Endothelial cell of umbilical vein (primary cell): ENCODE results near the gene COL7A1. TPM values are rescaled to one million over a fixed set of nuclear protein-coding genes. Genes with fewer than 3 reads are reported as not detected.

Experiments used
- BruUV-seq: library from RNA; stranded (reverse); fragments of 400-500 nt; replicated peaks from 2 replicates; lab custom pipeline; 2021; lab: Mats Ljungman, UMichigan
- CTCF ChIA-PET: fragments of 300-600, 350-600 bp; sonication (Branson Sonifier 250); formaldehyde crosslinking; loops from one replicate; lab custom pipeline; 2021; ENCODE audit warnings: antibody characterized with exemption, inconsistent platforms; lab: Charles Lee
- POLR2A ChIA-PET: fragments of 300-600, 350-600 bp; sonication (Branson Sonifier 250); formaldehyde crosslinking; loops from one replicate; lab custom pipeline; 2021; ENCODE audit warnings: antibody characterized with exemption, inconsistent platforms; lab: Charles Lee
- DNase-seq: peaks from one replicate; pipeline ENCODE4 v3.0.0-alpha.2; 2011; ENCODE audit warnings: low read depth, low spot score
- FAIRE-seq: peaks from 2 replicates; lab custom pipeline; 2011; peaks lifted over from hg19 to GRCh38; lab: Jason Lieb, UNC
- H2AFZ ChIP-seq: 2 replicates; pipeline ENCODE4 v1.6.0; 2012; ENCODE audit warnings: low read depth, low read length, control low read depth, inconsistent platforms
- H3K27ac ChIP-seq: 2 replicates; pipeline ENCODE4 v1.5.1; 2011; ENCODE audit warnings: low read depth, mild to moderate bottlenecking, control low read depth, low read length, moderate library complexity; ENCODE audit not compliant: insufficient read depth
- H3K27me3 ChIP-seq, 2 experiments: 2 replicates each; pipeline versions ENCODE4 v1.6.0 to v1.6.1; 2011; ENCODE audit warnings: low read length in 2 of 2, mixed read lengths in 1 of 2; ENCODE audit not compliant: control insufficient read depth in 2 of 2, insufficient read depth in 2 of 2
- H3K36me3 ChIP-seq, 2 experiments: 2 replicates in 1 of 2; 3 replicates in 1 of 2; pipeline ENCODE4 v1.5.1; 2011; ENCODE audit warnings: low read length in 2 of 2, mild to moderate bottlenecking in 1 of 2, moderate library complexity in 1 of 2; ENCODE audit not compliant: control insufficient read depth in 2 of 2, insufficient read depth in 2 of 2; ENCODE audit errors: extremely low read depth in 1 of 2
- H3K4me1 ChIP-seq: 3 replicates; pipeline ENCODE4 v1.5.1; 2011; ENCODE audit warnings: mild to moderate bottlenecking, low read length; ENCODE audit not compliant: control insufficient read depth, insufficient read depth; ENCODE audit errors: extremely low read depth
- H3K4me2 ChIP-seq: 2 replicates; pipeline ENCODE4 v1.6.1; 2011; ENCODE audit warnings: low read length, control low read depth, mixed read lengths; ENCODE audit not compliant: insufficient read depth
- H3K4me3 ChIP-seq, 3 experiments: fragments of 200-600 bp in 1 of 3; sonication (generic), shearing (Covaris generic) in 1 of 3; replicated peaks in 1 of 3; 2 replicates each; pipeline ENCODE4 v1.5.1; 2011 to 2016; ENCODE audit warnings: control low read depth in 3 of 3, low read length in 3 of 3, mild to moderate bottlenecking in 2 of 3, inconsistent platforms in 1 of 3, low read depth in 1 of 3, moderate library complexity in 1 of 3; ENCODE audit not compliant: insufficient read depth in 1 of 3
- H3K79me2 ChIP-seq: 2 replicates; pipeline ENCODE4 v1.6.0; 2012; ENCODE audit warnings: low read length, inconsistent platforms; ENCODE audit not compliant: control insufficient read depth, insufficient read depth
- H3K9ac ChIP-seq: replicated peaks from 2 replicates; pipeline ENCODE3; 2011; ENCODE audit warnings: low read length, control low read depth; ENCODE audit not compliant: insufficient read depth; ENCODE audit errors: extremely low read depth
- H3K9me1 ChIP-seq: replicated peaks from 3 replicates; pipeline ENCODE4 v1.6.0; 2011; ENCODE audit warnings: mild to moderate bottlenecking, low read length; ENCODE audit not compliant: control insufficient read depth, insufficient read depth; ENCODE audit errors: extremely low read depth
- H3K9me3 ChIP-seq: replicated peaks from 2 replicates; pipeline ENCODE4 v1.5.1; 2012; ENCODE audit warnings: low read length, inconsistent platforms; ENCODE audit not compliant: control insufficient read depth, insufficient read depth
- H4K20me1 ChIP-seq: replicated peaks from 2 replicates; pipeline ENCODE3; 2011; ENCODE audit warnings: mild to moderate bottlenecking, low read length; ENCODE audit not compliant: control insufficient read depth, insufficient read depth; ENCODE audit errors: extremely low read depth
- CTCF ChIP-seq, 2 donors: IDR thresholded peaks; 1 replicate in 1 of 2; 2 replicates in 1 of 2; pipeline ENCODE4 v1.5.1; 2011; ENCODE audit warnings: low read length in 2 of 2, mild to moderate bottlenecking in 2 of 2, moderate library complexity in 2 of 2, control low read depth in 1 of 2, inconsistent platforms in 1 of 2, low read depth in 1 of 2; ENCODE audit not compliant: insufficient read depth in 1 of 2; ENCODE audit errors: extremely low read depth in 1 of 2
- EZH2 ChIP-seq: IDR thresholded peaks from 2 replicates; pipeline ENCODE4 v1.6.1; 2012; ENCODE audit warnings: borderline replicate concordance, low read depth, mild to moderate bottlenecking, moderate library complexity, low read length, inconsistent platforms; ENCODE audit not compliant: severe bottlenecking
- FOS ChIP-seq: IDR thresholded peaks from 2 replicates; pipeline ENCODE4 v1.6.1; 2011; ENCODE audit warnings: mild to moderate bottlenecking, low read length, moderate library complexity, borderline replicate concordance; ENCODE audit not compliant: insufficient read depth
- GATA2 ChIP-seq: IDR thresholded peaks from 2 replicates; pipeline ENCODE4 v1.7.0; 2011; ENCODE audit warnings: low read depth, mild to moderate bottlenecking, moderate library complexity, mixed read lengths, low read length; ENCODE audit not compliant: insufficient read length, insufficient read depth
- JUN ChIP-seq: IDR thresholded peaks from 2 replicates; pipeline ENCODE4 v1.6.1; 2011; ENCODE audit warnings: borderline replicate concordance, low read depth; ENCODE audit not compliant: insufficient read length, insufficient read depth
- MAX ChIP-seq: IDR thresholded peaks from 2 replicates; pipeline ENCODE4 v1.6.1; 2011; ENCODE audit not compliant: insufficient read depth, insufficient read length
- MYC ChIP-seq: IDR thresholded peaks from one replicate; pipeline ENCODE4 v1.6.1; 2011; ENCODE audit warnings: mild to moderate bottlenecking, low read depth, low read length
- POLR2A ChIP-seq: IDR thresholded peaks from 2 replicates; pipeline ENCODE4 v1.6.1; 2012; ENCODE audit warnings: low read depth, mild to moderate bottlenecking, control low read depth, low read length
- POLR2AphosphoS5 ChIP-seq: IDR thresholded peaks from 2 replicates; pipeline ENCODE4 v1.6.1; 2012; ENCODE audit warnings: low read depth, mild to moderate bottlenecking, control low read depth, low read length, moderate library complexity; ENCODE audit not compliant: insufficient read depth
- dilution Hi-C: fragments of 300-500 bp; cut with MboI; formaldehyde crosslinking; loops from one replicate; pipeline ENCODE4 v1.15.0; 2019; ENCODE audit warnings: low sequenced_read_pairs; ENCODE audit not compliant: extremely low pct_ligation_motif_present
- intact Hi-C: fragments of 100-400 bp; cut with micrococcal nuclease; formaldehyde crosslinking; loops from one replicate; pipeline ENCODE4 v1.10.0; 2022
- polyA plus RNA-seq, 4 experiments: library from polyadenylated mRNA; depleted of rRNA in 3 of 4; stranded (reverse) in 3 of 4; unstranded in 1 of 4; fragments of >200 nt; gene quantifications; 2 replicates each; pipeline versions ENCODE4 v1.2.1 to v1.2.3, GENCODE V29; 2011 to 2012; ENCODE audit warnings: missing spikeins in 1 of 4
- total RNA-seq: library from RNA; stranded (reverse); gene quantifications from 2 replicates; pipeline ENCODE4 v1.2.3, GENCODE V29; 2021

The COL7A1 gene
- total and polyA plus RNA-seq, 2 donors (not counting 3 experiments of a cell fraction or from before 2014, with no cell fraction given): 0.55 to 1.9 TPM

DNA sequence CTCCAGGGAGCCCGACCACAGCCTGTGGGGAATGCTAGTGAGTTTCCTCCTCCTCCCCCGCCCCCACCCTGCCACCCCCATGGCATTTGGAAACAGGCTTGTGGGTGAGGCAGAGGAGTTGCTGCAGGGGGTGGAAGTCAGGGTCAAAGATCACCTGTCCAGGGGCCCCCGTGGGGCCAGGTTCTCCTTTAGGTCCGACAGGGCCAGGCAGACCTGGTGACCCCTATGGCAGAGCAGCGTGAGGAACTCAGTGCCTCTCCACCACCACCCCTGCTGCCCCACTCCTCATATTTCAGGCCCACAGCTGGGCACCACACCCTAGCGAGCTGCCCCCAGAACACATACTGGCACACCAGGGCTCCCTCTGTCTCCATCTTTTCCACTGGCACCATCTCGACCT is 22.6 kb downstream of the COL7A1 start:
- Histone ChIP-seq H2AFZ (no peak overlapping the region), H3K9ac (no peak overlapping the region), H3K79me2 (no peaks in the 10 kb centered on the region), H4K20me1 (no peaks in the 10 kb centered on the region), H3K4me1 (no peaks in the 10 kb centered on the region), H3K4me2 (no peak overlapping the region), H3K27me3 (no peaks in the 10 kb centered on the region), H3K36me3 (no peaks in the 10 kb centered on the region), H3K9me1 (no peaks in the 10 kb centered on the region), H3K27ac (no peak overlapping the region), H3K4me3 (no peak overlapping the region), H3K9me3 (no peaks in the 10 kb centered on the region)
- FAIRE-seq (no peak), DNase-seq (no peak)
- intact Hi-C loops (no loop called here), dilution Hi-C loops (no loop called here)
- no TSS peak for BruUV-seq
- CTCF ChIA-PET: interaction anchor here (1.3 to 2.2 kb wide), 4 partner anchors 14 to 137 kb away, joined by 3 to 7 read pairs (median 4); partner anchors contain the start of genes PFKFB4 and SLC26A6
- POLR2A ChIA-PET: no interaction called here
- TF ChIP-seq JUN (no peak), EZH2 (no peak), MAX (no peak), FOS (no peak), POLR2AphosphoS5 (no peak), MYC (no peak), POLR2A (no peak), GATA2 (no peak), CTCF (IDR thresholded peaks at IDR 0.05; ENCODE audit: extremely low read depth in 1 of 2, insufficient read depth in 1 of 2, low read depth in 1 of 2, low read length in 2 of 2) (no peak)
